Duodenal mucosa (tissue), 2 donors: Measurements from ENCODE around the gene DAPK2.

Experiments
- H3K27ac ChIP-seq: one replicate; pipeline ENCODE4 v1.7.0; 2013; ENCODE audit warnings: low read depth, low read length
- H3K27me3 ChIP-seq, 2 donors: one replicate each; pipeline ENCODE4 v1.7.0; 2013; ENCODE audit warnings: low read length in 2 of 2, control low read depth in 1 of 2; ENCODE audit not compliant: insufficient read depth in 2 of 2, control insufficient read depth in 1 of 2
- H3K36me3 ChIP-seq, 2 donors: one replicate each; pipeline ENCODE4 v1.7.0; 2013; ENCODE audit warnings: low read length in 2 of 2, control low read depth in 1 of 2; ENCODE audit not compliant: insufficient read depth in 2 of 2, control insufficient read depth in 1 of 2
- H3K4me1 ChIP-seq, 2 donors: one replicate each; pipeline ENCODE4 v1.7.0; 2013; ENCODE audit warnings: low read length in 2 of 2, control low read depth in 1 of 2; ENCODE audit not compliant: insufficient read depth in 2 of 2, control insufficient read depth in 1 of 2
- H3K4me3 ChIP-seq, 2 donors: one replicate each; pipeline ENCODE4 v1.7.0; 2013; ENCODE audit warnings: low read length in 2 of 2, low read depth in 1 of 2
- H3K9ac ChIP-seq, 2 donors: one replicate each; pipeline ENCODE4 v1.7.0; 2013; ENCODE audit warnings: low read length in 2 of 2, low read depth in 1 of 2
- H3K9me3 ChIP-seq, 2 donors: one replicate each; pipeline ENCODE4 v1.7.0; 2013; ENCODE audit warnings: low read length in 2 of 2, control low read depth in 1 of 2; ENCODE audit not compliant: control insufficient read depth in 1 of 2

Gene DAPK2

GRCh38 chr15:64024172-64025050 is 21.9 kb downstream of the DAPK2 start:
- Histone ChIP-seq H3K36me3 (peaks cover 4 to 14% of the 10 kb centered on the region in 2 donors), H3K4me3 (no peak overlapping the region), H3K9ac (no peak overlapping the region), H3K27me3 (no peaks in the 10 kb centered on the region), H3K9me3 (peaks cover 0 to 6% of the 10 kb centered on the region in 2 donors), H3K27ac (no peak overlapping the region), H3K4me1 (peaks cover 43 to 62% of the 10 kb centered on the region in 2 donors)

DNA sequence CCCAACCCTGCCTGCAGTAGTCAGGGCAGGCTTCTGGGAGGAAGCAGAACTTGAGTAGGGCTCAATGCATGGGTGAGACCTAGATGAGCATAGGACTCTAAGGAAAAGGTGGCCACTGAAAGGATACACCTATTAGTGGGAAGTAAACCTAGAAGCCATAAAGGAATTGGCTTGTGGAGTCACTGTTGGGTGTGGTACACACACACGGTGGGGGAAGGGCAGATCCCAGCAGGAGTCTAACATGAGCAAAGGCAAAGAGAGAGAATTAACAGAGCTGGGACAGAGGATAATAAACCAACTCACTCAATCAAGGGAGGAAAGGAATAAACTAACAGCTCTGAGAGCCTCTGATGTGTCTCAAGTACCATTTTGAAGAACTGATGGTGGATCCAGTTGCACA is 23.1 kb downstream of the DAPK2 start:
- no peak overlapping the region for H3K9ac ChIP-seq
- H3K36me3 ChIP-seq = peaks cover 4 to 14% of the 10 kb centered on the region in 2 donors
- no peaks in the 10 kb centered on the region for H3K27me3 ChIP-seq
- H3K4me1 ChIP-seq = peaks cover 50 to 74% of the 10 kb centered on the region in 2 donors
- H3K4me3 ChIP-seq = no peak overlapping the region
- H3K9me3 ChIP-seq = peaks cover 0 to 6% of the 10 kb centered on the region in 2 donors
- no peak overlapping the region for H3K27ac ChIP-seq

- H3K4me3 ChIP-seq = no peak overlapping the region
- H3K36me3 ChIP-seq = peaks cover 4 to 14% of the 10 kb centered on the region in 2 donors
- H3K9me3 ChIP-seq = peaks cover 0 to 6% of the 10 kb centered on the region in 2 donors
- H3K9ac ChIP-seq = no peak overlapping the region
- H3K4me1 ChIP-seq = peaks cover 57 to 78% of the 10 kb centered on the region in 2 donors
- no peaks in the 10 kb centered on the region for H3K27me3 ChIP-seq
- no peak overlapping the region for H3K27ac ChIP-seq
These were observed 23.7 kb downstream of the DAPK2 start for GRCh38 chr15:64022571-64022970.

DNA sequence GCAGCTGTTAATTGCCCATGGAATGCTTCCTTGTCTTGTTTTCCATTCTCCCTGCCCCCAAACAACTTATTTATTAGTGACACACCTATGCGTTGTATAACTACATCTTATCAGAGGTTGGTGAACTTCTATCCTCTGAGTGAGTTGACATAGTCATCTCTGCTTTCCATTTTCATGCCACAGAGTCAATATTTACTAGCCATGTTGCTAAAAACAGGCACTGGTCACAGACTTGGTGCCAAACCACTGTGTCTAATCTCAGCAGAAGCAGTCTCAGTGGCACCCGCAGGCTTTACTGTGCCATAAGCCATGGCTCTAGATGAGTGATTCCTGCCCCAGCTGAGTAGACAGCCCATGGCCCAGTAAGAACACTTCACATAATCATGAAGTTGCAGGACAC is 26.5 kb downstream of the DAPK2 start:
- Histone ChIP-seq H3K4me1 (peaks cover 45 to 82% of the 10 kb centered on the region in 2 donors), H3K9ac (peak overlapping the region in 1 of 2 donors; percentile 36), H3K36me3 (peaks cover 4 to 14% of the 10 kb centered on the region in 2 donors), H3K27ac (peak overlapping the region; percentile 55), H3K27me3 (no peaks in the 10 kb centered on the region), H3K4me3 (peak overlapping the region in 1 of 2 donors; percentile 3), H3K9me3 (peaks cover 0 to 6% of the 10 kb centered on the region in 2 donors)

GRCh38 chr15:64017591-64018163 is 28.6 kb downstream of the DAPK2 start:
- peaks cover 0 to 6% of the 10 kb centered on the region in 2 donors for H3K9me3 ChIP-seq
- no peak overlapping the region for H3K4me3 ChIP-seq
- H3K27ac ChIP-seq = no peak overlapping the region
- H3K4me1 ChIP-seq = peaks cover 47 to 83% of the 10 kb centered on the region in 2 donors
- peaks cover 4 to 14% of the 10 kb centered on the region in 2 donors for H3K36me3 ChIP-seq
- no peaks in the 10 kb centered on the region for H3K27me3 ChIP-seq
- peak overlapping the region in 1 of 2 donors; percentile 10 for H3K9ac ChIP-seq

DNA sequence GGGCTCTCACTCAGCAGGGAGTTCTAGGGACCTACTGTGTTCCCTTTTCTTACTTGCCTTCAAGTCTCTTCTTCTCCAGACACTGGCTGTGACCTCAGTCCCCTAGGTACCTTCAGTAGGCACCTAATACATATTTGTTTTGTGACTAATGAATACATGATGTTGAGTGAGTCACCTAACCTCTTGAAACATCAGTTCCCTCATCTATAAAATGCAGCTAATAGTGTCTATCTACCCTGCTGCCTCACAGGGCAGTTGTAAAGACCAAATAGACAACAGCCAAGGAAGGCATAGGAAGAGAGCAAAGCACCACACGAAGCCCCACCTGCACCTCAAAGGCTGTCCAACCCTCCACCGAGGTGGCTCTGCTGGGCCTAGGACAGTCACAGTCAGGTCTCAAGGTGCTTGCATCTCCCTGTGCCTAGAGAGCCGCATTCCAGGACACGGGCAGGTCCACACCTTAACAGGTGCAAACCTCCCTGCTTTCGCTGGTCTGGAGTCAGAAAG is 29.1 kb downstream of the DAPK2 start:
- Histone ChIP-seq H3K9me3 (peaks cover 0 to 6% of the 10 kb centered on the region in 2 donors), H3K27me3 (no peaks in the 10 kb centered on the region), H3K4me3 (no peak overlapping the region), H3K4me1 (peaks cover 49 to 88% of the 10 kb centered on the region in 2 donors), H3K9ac (peak overlapping the region in 1 of 2 donors; percentile 10), H3K36me3 (peaks cover 4 to 14% of the 10 kb centered on the region in 2 donors), H3K27ac (no peak overlapping the region)

GRCh38 chr15:64016257-64016656 is 30.0 kb downstream of the DAPK2 start:
- peaks cover 0 to 6% of the 10 kb centered on the region in 2 donors for H3K9me3 ChIP-seq
- peaks cover 4 to 8% of the 10 kb centered on the region in 2 donors for H3K36me3 ChIP-seq
- no peak overlapping the region for H3K9ac ChIP-seq
- no peak overlapping the region for H3K4me3 ChIP-seq
- H3K27me3 ChIP-seq = no peaks in the 10 kb centered on the region
- H3K27ac ChIP-seq = no peak overlapping the region
- peaks cover 57 to 86% of the 10 kb centered on the region in 2 donors for H3K4me1 ChIP-seq

DNA sequence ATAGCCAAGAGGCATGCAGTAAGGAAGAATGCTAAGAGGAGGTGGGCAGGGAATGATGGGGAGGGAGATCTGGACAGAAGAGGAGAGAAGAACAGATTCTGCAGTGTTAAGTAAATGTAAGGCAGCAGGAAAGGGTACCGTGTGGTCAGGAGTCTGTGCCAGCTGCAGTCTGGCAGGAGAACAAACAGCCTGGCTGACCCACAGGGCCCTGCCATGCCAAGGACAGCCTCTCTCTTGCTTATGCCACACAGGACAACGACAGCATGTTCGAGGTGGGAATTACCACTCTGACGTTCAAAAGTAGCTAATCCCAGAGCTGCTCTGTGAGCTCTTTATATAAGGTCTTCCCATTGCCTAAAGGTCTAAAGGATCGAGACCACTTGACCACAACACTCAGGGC is 31.3 kb downstream of the DAPK2 start:
- Histone ChIP-seq H3K4me1 (peaks cover 66 to 86% of the 10 kb centered on the region in 2 donors), H3K9ac (no peak overlapping the region), H3K27me3 (no peaks in the 10 kb centered on the region), H3K9me3 (no peaks in the 10 kb centered on the region), H3K27ac (no peak overlapping the region), H3K4me3 (no peak overlapping the region), H3K36me3 (no peaks in the 10 kb centered on the region)

GRCh38 chr15:64013179-64014062 is 32.9 kb downstream of the DAPK2 start:
- peak overlapping the region; percentile 40 for H3K27ac ChIP-seq
- H3K4me3 ChIP-seq = peak overlapping the region in 1 of 2 donors; percentile 3
- no peaks in the 10 kb centered on the region for H3K27me3 ChIP-seq
- H3K36me3 ChIP-seq = no peaks in the 10 kb centered on the region
- peak overlapping the region; percentile 3 to 22 for H3K9ac ChIP-seq
- H3K9me3 ChIP-seq = no peaks in the 10 kb centered on the region
- H3K4me1 ChIP-seq = peaks cover 70 to 87% of the 10 kb centered on the region in 2 donors
